Globus pallidus (tissue), 1 donor: ENCODE results near the gene KCNB1.
"Not testable (repeated sequence)": the region's sequence is repeated elsewhere in the genome, so short reads cannot be mapped to it uniquely, and the experiment has no call there.

Source experiments
- DNase-seq: peaks from one replicate; pipeline ENCODE4 v3.0.0-alpha.2; 2015; ENCODE audit warnings: low spot score

KCNB1 gene

DNA sequence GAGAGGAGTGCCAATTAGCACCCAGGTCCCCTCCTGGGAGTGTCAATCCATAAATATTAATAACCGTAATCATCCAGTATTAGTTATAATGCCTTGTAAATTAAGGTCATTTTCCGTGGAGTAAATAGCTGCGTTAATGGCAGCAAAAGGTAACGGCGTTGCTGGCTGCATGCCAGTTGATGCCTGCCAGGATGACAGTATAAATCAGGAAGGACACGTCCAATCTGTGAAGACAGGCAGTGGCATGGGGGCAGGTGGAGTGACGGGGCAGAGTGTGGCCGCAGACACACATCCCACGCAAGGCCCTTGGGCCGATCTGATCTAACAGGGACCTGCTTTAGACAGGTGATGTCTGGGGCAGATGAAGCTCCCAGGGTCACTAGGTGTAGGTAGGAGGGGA lies 49.1 kb downstream of the KCNB1 start:
- no peak for DNase-seq

DNA sequence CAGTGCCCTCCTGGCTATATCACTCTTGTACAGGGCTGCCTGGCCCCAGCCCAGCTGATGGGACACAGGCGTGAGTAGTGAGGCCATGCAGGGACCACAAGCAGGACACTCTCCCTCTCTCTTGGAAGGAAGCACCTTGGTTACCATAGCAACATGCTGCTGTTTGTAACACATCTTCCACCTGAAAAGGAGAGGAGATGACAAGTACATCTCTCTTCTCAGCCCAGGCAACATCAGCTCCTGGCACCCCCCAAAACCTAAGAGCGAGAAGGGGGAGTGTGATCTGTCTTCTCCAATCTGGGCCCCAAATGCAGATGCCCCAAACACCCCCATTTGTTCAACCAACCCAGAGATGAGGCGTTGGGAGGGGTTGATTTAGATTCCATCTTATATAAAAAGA lies 49.9 kb downstream of the KCNB1 start:
- no peak for DNase-seq

DNA sequence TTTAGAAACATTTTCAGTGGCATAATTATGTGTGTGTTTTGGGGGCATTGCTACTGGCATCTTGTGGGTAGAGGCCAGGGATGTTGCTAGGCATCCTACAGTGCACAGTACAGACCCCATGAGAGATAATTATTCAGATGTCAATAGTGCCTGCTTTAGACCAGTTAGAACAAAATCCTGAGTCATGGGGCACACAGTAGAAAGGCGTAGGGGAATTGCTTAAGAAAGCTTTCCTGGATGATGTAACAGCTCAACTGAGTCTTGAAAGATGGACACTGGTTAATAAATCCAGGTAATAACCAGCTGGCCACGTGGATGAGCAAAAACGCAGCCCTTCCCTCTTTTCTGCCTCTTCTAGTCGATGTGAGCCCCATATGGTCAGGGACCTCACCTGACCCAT lies 51.1 kb downstream of the KCNB1 start:
- no peak for DNase-seq

GRCh38 chr20:49430320-49430719 lies 52.1 kb downstream of the KCNB1 start:
- DNase-seq: no peak

DNA sequence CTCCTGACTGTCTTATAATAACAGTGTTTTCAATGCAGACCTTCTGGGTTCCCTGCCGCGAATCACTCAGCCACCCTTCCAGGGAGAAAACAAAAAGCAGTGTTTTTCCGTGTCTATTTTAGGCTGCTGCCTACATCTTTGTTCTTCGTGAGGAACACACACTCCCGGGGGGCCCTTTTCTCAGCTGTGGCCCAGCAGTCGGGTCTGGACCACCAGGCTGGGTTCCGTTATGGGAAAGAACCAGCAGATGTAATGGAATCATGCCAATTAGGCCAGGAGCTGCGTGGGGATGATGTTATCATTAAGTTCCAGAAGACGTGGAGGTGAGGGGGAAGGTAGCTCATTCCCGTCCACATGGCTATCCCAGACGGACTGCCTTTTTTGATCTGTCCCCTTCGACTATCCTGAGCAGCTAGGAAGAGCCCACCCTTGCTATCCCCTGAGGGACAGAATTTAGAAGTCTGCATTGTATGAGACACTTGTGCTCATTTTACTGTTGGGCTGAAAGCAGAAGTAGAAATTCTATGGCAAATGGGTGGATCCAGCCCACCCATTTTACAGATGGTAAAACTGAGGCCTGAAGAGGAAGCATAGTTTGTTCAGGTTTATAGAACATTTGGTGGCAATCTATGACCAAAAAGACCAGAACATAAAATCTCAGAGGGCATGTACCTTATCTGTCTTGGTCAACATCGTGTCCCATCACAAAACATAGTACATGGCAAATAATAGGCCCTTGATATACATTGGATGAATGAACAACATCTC lies 54.5 kb downstream of the KCNB1 start:
- no peak for DNase-seq

DNA sequence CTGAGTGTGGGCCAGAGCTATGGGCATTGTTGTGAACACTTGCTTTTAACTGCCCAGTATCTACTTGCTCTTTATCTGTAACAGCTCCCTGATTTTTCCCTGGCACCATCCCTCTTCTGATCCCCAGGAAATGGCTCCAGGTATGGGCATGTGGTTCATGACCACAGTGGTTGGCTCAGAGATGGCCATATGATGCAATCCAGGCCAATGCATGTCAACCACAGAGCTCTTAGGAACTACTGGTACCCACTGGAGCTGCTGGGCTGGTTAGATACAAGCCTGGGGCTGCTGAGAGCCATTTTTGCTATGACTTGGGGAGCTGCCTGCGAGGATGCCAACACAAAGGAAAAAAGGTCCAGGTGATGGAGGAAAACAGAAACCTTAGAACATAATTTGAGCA lies 55.6 kb downstream of the KCNB1 start:
- no peak for DNase-seq

DNA sequence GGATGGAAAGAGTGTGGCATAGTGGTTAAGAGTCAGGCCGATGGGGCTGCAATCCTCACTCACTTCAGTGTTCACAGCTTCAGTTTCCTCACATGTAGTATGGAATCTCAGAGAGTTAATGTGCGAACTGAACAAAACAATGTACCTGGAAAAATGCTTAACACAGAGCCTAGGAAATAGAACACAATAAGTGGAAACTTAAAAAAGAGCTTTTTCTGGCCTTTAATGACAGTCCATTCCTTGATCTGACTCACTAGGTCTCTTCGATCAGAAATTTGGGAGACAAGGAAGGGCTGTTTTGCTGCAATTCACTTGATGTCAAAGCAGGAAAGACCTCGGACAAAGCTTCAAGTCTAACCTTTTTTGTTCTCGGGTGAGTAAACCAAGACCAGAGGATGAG lies 56.1 kb downstream of the KCNB1 start:
- no peak for DNase-seq

DNA sequence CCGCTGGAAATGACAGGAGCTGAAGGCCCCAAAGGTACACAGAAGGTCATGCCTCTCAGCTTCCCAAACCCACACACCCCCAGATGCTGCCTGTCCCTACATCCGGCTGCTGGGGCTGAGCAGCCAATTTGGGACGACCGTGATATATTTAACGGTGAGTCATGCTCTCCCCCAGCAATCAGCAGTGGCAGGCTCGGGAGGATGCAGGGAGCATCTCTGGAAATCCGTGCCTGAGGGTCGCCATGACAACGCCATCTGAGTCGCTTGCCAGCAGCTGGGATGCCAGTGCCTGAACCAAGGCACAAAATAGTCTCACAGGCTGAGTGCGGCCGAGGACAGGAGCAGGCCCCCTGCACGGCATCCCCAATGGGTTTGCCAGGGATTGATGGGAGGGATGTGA lies 57.9 kb downstream of the KCNB1 start:
- no peak for DNase-seq

DNA sequence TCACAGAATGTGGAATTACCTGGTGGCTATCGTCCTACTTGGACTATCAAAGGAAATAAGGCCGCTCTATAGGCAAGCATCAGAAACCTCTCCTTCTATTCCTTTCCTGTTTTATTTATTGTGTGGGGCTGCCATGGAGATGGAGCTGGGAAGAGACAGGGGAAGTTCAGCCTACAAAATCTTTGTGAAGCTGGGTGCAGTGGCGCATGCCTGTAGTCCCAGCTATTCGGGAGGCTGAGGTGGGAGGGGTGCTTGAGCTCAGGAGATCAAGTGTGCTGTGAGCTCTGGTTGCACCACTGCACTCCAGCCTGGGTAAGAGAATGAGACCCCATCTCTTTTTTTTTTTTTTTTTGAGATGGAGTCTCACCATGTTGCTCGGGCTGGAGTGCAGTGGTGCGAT lies 60.3 kb downstream of the KCNB1 start:
- DNase-seq: no peak

DNA sequence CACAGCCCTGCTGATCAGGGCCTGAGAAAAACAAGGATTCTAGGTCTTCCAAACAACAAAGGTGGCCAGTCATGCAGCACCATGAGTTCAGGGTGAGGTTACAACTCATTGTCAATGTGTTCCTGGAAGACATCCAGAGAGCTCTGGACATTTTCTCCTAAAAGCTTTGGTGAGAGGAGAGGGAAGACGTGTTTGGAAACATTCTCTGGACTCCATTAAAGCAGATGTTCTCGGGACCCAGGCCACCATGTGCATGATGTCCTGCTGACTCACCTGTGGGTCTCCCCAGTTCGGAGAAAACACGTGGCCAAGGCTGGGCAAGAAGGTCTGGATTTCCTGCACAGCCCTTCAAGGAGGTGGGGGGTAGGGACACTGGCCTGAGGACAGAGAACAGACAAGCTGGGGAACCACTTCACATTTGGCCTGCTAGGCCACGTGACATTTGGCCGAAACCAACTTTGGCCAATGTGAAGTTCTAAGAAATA lies 61.6 kb downstream of the KCNB1 start:
- no peak for DNase-seq

GRCh38 chr20:49420292-49420691 lies 62.2 kb downstream of the KCNB1 start:
- no peak for DNase-seq

DNA sequence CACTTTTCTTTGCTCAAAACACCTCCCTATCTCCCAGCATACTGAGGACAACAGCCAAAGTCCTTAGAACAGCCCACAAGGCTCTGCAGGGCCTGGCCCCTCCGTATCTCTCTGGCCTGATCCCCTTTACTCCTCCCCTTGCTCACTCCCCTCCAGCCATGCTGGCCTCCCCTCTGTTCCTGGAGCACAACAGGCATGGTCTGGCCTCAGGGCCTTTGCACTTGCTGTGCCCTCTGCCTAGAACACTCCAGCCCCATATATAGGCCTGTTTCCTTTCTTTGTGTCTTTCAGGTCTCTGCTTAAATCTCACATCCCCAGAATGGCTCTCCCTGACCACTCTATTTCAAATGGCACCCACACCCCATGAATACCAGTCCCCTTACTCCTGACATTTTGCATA lies 62.7 kb downstream of the KCNB1 start:
- DNase-seq: no peak

- no peak for DNase-seq
These were observed 63.7 kb downstream of the KCNB1 start for GRCh38 chr20:49418809-49419208.

- no peak for DNase-seq
These were observed 64.5 kb downstream of the KCNB1 start for GRCh38 chr20:49417843-49418555.

DNA sequence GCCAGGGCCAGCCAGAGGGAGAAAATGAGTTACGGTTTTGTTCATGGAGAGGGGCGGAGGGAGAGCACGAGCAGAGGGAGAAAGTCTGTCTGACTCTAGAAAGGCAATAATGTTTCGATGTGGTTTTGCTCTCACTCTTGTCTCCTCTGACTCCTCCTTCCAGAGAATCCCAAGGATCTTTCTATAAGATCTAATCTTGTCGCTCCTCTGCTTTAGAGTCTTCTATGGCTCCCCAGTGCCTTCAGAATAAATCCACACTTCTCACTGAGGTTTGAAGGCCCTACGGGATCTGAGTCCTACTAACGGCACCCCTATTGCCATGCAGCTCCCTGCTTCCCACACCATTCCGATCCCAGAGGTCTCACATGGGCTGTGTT lies 66.8 kb downstream of the KCNB1 start:
- no peak for DNase-seq

DNA sequence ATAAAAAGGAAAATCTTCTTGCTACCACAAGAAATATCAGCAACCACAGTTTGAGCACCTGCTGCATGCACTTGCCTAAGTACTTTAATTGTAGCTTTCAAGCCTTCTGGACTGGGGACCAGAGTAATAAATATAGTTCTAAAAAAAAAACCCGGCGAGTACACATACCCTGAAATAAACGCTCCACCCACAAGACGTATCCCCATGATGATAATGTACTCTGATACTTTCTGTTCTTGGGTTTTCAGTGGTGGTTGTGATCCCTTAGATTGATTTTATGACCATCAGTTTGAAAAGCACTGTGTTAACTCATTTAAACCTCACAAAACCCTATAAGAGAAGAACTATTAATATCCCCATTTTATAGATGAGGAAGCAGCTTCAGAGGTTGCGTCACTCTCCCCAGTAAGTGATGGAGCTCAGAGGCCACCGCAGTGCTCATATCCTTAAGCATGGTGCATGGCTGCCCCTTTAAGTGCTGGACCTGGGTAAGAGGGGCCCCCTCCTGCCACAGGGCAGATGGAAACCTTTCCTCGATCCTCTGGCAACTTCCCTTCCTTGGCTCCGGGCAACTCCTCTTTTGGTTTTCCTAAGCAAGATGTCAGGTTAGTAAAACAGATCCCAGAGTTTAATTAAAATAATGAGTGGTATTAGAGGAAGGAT lies 67.3 kb downstream of the KCNB1 start:
- no peak for DNase-seq

GRCh38 chr20:49413677-49414076 lies 68.8 kb downstream of the KCNB1 start:
- DNase-seq: no peak

GRCh38 chr20:49412953-49413352 lies 69.5 kb downstream of the KCNB1 start:
- no peak for DNase-seq

DNA sequence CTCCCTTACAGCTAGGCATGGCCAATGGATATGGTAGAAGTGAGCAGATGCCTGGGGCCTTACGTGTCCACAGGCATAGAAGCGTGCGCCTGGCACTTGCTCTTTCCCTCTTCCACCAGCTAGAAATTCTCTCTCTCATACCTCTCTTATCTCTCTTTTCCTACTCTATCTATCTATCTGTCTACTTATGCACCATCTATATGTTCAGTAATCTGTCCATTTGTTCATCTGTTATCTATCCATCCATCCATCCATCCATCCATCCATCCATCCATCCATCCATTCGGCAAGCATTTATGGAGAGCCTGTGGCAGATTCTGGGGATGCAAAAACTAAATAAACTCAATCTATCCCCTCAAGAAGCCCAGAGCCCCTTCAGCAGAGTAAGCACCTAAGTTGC lies 70.2 kb downstream of the KCNB1 start:
- no peak for DNase-seq

GRCh38 chr20:49411221-49411925 lies 71.1 kb downstream of the KCNB1 start:
- no peak for DNase-seq

GRCh38 chr20:49409975-49410621 lies 72.4 kb downstream of the KCNB1 start:
- DNase-seq: not testable (repeated sequence)
